HL-60 (cell line): ENCODE results near the gene TIMP4.

Experiments used
- CTCF ChIP-seq: IDR thresholded peaks from one replicate; pipeline ENCODE4 v1.5.1; 2011; ENCODE audit warnings: low read length, control low read depth, inconsistent platforms; ENCODE audit not compliant: insufficient read depth
- GABPA ChIP-seq: IDR thresholded peaks from 2 replicates; pipeline ENCODE4 v1.6.1; 2012; ENCODE audit warnings: low read depth
- POLR2AphosphoS5 ChIP-seq: IDR thresholded peaks from 2 replicates; pipeline ENCODE4 v1.6.1; 2012; ENCODE audit warnings: low read depth
- REST ChIP-seq: IDR thresholded peaks from 2 replicates; pipeline ENCODE4 v1.6.1; 2012; ENCODE audit warnings: low read depth; ENCODE audit not compliant: insufficient replicate concordance
- SPI1 ChIP-seq: IDR thresholded peaks from 2 replicates; pipeline ENCODE4 v1.6.1; 2012; ENCODE audit warnings: low read depth, mild to moderate bottlenecking, borderline replicate concordance

- TF ChIP-seq SPI1: no peak
- no peak for TF ChIP-seq POLR2AphosphoS5
- no peak for TF ChIP-seq CTCF
- TF ChIP-seq GABPA: no peak
- no peak for TF ChIP-seq REST
These were observed 32.1 kb upstream of the TIMP4 start for GRCh38 chr3:12190832-12191231.
